ENCODE results near the gene NEK10. TPM values are rescaled to one million over a fixed set of nuclear protein-coding genes. Genes with fewer than 3 reads are reported as not detected.

The NEK10 gene
- total and polyA plus RNA-seq, 2 of the 13 experiments (the other 11 are each of a cell fraction or from before 2014, with no cell fraction given) = 2.8 to 14.2 TPM

DNA sequence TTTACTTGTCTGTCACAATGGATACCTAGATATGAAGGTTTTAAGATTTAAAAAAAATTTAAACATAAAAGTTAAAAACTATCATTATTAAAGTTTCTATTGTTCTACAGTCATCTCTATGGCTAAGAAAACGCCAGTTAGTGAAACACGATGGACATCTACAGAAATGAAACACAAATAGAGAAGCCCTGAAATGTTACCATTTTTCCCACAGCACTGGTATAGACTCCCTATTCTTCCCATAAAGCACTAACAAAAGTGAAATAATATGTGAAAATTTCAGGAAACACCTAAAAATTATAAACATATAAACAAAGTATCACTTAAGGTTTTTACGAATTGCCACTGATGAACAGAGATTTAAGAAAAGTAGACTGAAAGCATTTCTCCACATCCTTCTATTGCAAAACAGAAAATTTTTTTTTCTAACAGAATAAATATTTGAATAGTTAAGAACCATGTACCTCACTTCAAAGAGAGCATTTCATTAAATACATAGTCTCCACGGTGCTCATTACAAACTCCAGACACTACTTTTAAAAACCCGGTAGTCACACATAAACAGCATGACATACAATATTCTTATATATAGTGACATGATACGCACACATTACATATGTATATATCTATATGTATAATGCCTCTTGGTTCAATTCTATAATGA, 7.1 kb upstream of the NEK10 start (continued):
- TF ChIP-seq, protein P1, sequence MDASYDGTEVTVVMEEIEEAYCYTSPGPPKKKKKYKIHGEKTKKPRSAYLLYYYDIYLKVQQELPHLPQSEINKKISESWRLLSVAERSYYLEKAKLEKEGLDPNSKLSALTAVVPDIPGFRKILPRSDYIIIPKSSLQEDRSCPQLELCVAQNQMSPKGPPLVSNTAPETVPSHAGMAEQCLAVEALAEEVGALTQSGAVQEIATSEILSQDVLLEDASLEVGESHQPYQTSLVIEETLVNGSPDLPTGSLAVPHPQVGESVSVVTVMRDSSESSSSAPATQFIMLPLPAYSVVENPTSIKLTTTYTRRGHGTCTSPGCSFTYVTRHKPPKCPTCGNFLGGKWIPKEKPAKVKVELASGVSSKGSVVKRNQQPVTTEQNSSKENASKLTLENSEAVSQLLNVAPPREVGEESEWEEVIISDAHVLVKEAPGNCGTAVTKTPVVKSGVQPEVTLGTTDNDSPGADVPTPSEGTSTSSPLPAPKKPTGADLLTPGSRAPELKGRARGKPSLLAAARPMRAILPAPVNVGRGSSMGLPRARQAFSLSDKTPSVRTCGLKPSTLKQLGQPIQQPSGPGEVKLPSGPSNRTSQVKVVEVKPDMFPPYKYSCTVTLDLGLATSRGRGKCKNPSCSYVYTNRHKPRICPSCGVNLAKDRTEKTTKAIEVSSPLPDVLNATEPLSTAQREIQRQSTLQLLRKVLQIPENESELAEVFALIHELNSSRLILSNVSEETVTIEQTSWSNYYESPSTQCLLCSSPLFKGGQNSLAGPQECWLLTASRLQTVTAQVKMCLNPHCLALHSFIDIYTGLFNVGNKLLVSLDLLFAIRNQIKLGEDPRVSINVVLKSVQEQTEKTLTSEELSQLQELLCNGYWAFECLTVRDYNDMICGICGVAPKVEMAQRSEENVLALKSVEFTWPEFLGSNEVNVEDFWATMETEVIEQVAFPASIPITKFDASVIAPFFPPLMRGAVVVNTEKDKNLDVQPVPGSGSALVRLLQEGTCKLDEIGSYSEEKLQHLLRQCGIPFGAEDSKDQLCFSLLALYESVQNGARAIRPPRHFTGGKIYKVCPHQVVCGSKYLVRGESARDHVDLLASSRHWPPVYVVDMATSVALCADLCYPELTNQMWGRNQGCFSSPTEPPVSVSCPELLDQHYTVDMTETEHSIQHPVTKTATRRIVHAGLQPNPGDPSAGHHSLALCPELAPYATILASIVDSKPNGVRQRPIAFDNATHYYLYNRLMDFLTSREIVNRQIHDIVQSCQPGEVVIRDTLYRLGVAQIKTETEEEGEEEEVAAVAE (CRISPR knock-in tag; IDR thresholded peaks at IDR 0.05; ENCODE audit: borderline replicate concordance) = peak; percentile 66; the same call in 1 of the 2 replicates
- TF ChIP-seq ISL2 (CRISPR knock-in tag; IDR thresholded peaks at IDR 0.05) (peak; percentile 93), TBX3 (IDR thresholded peaks at IDR 0.05; ENCODE audit: borderline replicate concordance) (peak; percentile 62; the same call in 1 of the 2 replicates), NR2F6 (IDR thresholded peaks at IDR 0.05) (peak; percentile 37; the same call in 1 of the 2 replicates), NR2F6 (CRISPR knock-in tag; IDR thresholded peaks at IDR 0.05) (no peak), CEBPG (CRISPR knock-in tag; IDR thresholded peaks at IDR 0.05) (peak; percentile 80), PPARG (CRISPR knock-in tag; conservative IDR thresholded peaks at IDR 0.05) (peak; percentile 88), POLR2AphosphoS5 (IDR thresholded peaks at IDR 0.05; ENCODE audit: low read depth, low read length) (no peak), ATF1 (CRISPR knock-in tag; IDR thresholded peaks at IDR 0.05) (0 out of 2 replicates have a peak, but pooled peaks have one; percentile 10), MIXL1 (CRISPR knock-in tag; IDR thresholded peaks at IDR 0.05) (peak; percentile 79), HDAC2 (CRISPR knock-in tag; IDR thresholded peaks at IDR 0.05) (peak; percentile 73; the same call in 1 of the 2 replicates), IRF2 (CRISPR knock-in tag; IDR thresholded peaks at IDR 0.05) (peak; percentile 29; the same call in 1 of the 2 replicates), HMG20A (CRISPR knock-in tag; IDR thresholded peaks at IDR 0.05; ENCODE audit: borderline replicate concordance) (peak; percentile 93; the same call in 1 of the 2 replicates)
- TF ChIP-seq, protein P2, sequence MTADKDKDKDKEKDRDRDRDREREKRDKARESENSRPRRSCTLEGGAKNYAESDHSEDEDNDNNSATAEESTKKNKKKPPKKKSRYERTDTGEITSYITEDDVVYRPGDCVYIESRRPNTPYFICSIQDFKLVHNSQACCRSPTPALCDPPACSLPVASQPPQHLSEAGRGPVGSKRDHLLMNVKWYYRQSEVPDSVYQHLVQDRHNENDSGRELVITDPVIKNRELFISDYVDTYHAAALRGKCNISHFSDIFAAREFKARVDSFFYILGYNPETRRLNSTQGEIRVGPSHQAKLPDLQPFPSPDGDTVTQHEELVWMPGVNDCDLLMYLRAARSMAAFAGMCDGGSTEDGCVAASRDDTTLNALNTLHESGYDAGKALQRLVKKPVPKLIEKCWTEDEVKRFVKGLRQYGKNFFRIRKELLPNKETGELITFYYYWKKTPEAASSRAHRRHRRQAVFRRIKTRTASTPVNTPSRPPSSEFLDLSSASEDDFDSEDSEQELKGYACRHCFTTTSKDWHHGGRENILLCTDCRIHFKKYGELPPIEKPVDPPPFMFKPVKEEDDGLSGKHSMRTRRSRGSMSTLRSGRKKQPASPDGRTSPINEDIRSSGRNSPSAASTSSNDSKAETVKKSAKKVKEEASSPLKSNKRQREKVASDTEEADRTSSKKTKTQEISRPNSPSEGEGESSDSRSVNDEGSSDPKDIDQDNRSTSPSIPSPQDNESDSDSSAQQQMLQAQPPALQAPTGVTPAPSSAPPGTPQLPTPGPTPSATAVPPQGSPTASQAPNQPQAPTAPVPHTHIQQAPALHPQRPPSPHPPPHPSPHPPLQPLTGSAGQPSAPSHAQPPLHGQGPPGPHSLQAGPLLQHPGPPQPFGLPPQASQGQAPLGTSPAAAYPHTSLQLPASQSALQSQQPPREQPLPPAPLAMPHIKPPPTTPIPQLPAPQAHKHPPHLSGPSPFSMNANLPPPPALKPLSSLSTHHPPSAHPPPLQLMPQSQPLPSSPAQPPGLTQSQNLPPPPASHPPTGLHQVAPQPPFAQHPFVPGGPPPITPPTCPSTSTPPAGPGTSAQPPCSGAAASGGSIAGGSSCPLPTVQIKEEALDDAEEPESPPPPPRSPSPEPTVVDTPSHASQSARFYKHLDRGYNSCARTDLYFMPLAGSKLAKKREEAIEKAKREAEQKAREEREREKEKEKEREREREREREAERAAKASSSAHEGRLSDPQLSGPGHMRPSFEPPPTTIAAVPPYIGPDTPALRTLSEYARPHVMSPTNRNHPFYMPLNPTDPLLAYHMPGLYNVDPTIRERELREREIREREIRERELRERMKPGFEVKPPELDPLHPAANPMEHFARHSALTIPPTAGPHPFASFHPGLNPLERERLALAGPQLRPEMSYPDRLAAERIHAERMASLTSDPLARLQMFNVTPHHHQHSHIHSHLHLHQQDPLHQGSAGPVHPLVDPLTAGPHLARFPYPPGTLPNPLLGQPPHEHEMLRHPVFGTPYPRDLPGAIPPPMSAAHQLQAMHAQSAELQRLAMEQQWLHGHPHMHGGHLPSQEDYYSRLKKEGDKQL (CRISPR knock-in tag; IDR thresholded peaks at IDR 0.05; ENCODE audit: low read depth) = peak; percentile 59; the same call in 1 of the 2 replicates
- TF ChIP-seq, protein P3, sequence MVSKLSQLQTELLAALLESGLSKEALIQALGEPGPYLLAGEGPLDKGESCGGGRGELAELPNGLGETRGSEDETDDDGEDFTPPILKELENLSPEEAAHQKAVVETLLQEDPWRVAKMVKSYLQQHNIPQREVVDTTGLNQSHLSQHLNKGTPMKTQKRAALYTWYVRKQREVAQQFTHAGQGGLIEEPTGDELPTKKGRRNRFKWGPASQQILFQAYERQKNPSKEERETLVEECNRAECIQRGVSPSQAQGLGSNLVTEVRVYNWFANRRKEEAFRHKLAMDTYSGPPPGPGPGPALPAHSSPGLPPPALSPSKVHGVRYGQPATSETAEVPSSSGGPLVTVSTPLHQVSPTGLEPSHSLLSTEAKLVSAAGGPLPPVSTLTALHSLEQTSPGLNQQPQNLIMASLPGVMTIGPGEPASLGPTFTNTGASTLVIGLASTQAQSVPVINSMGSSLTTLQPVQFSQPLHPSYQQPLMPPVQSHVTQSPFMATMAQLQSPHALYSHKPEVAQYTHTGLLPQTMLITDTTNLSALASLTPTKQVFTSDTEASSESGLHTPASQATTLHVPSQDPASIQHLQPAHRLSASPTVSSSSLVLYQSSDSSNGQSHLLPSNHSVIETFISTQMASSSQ (IDR thresholded peaks at IDR 0.05; ENCODE audit: low read depth) = peak; percentile 57; the same call in 1 of the 2 replicates
- TF ChIP-seq, protein P3 (CRISPR knock-in tag; IDR thresholded peaks at IDR 0.05; ENCODE audit: borderline replicate concordance) = peak; percentile 23; the same call in 1 of the 2 replicates

All from HepG2 (cell line).